ENCODE measurements around the gene MAGI2. TPM values are rescaled to one million over a fixed set of nuclear protein-coding genes. Genes with fewer than 3 reads are reported as not detected.

Gene MAGI2
- total RNA-seq, 1 donor from 2014 or later = 5.8 TPM

- H3K4me3 Mint-ChIP-seq (ENCODE audit: unreplicated experiment) = no peak overlapping the region
These were observed 1432.6 kb downstream of the MAGI2 start for GRCh38 chr7:78020874-78021249.

GRCh38 chr7:78020136-78020873, 1433.2 kb downstream of the MAGI2 start:
- peak overlapping the region; percentile 54 for H3K4me3 Mint-ChIP-seq (ENCODE audit: unreplicated experiment)
- peak; percentile 91 for TF ChIP-seq CTCF (IDR thresholded peaks at IDR 0.05)
- H3K4me1 Mint-ChIP-seq (ENCODE audit: low read depth) = peaks cover 23% of the 10 kb centered on the region
- H3K27ac Mint-ChIP-seq (ENCODE audit: unreplicated experiment) = peak overlapping the region; percentile 89
- DNase-seq (ENCODE audit: low spot score) = no peak
- no peaks in the 10 kb centered on the region for H3K27me3 Mint-ChIP-seq (ENCODE audit: low read depth)
- H3K9me3 Mint-ChIP-seq (ENCODE audit: low read depth) = no peaks in the 10 kb centered on the region
- no peaks in the 10 kb centered on the region for H3K36me3 Mint-ChIP-seq (ENCODE audit: low read depth)

More at GRCh38 chr7:78020874-78021249, 1432.6 kb downstream of the MAGI2 start:
- H3K36me3 Mint-ChIP-seq (ENCODE audit: low read depth) = no peaks in the 10 kb centered on the region
- peaks cover 23% of the 10 kb centered on the region for H3K4me1 Mint-ChIP-seq (ENCODE audit: low read depth)
- peaks cover 3% of the 10 kb centered on the region for H3K27me3 Mint-ChIP-seq (ENCODE audit: low read depth)
- no peaks in the 10 kb centered on the region for H3K9me3 Mint-ChIP-seq (ENCODE audit: low read depth)
- no peak for DNase-seq (ENCODE audit: low spot score)
- peak; percentile 6 for TF ChIP-seq CTCF (IDR thresholded peaks at IDR 0.05)
- no peak overlapping the region for H3K27ac Mint-ChIP-seq (ENCODE audit: unreplicated experiment)

GRCh38 chr7:78019447-78020135, 1433.9 kb downstream of the MAGI2 start:
- Mint-ChIP-seq H3K27me3 (ENCODE audit: low read depth) (no peaks in the 10 kb centered on the region), H3K9me3 (ENCODE audit: low read depth) (no peaks in the 10 kb centered on the region), H3K27ac (ENCODE audit: unreplicated experiment) (peak overlapping the region; percentile 95), H3K4me3 (ENCODE audit: unreplicated experiment) (peak overlapping the region; percentile 85), H3K36me3 (ENCODE audit: low read depth) (no peaks in the 10 kb centered on the region), H3K4me1 (ENCODE audit: low read depth) (peaks cover 23% of the 10 kb centered on the region)
- no peak for TF ChIP-seq CTCF (IDR thresholded peaks at IDR 0.05)
- peak; percentile 93 for DNase-seq (ENCODE audit: low spot score)

- H3K4me3 Mint-ChIP-seq (ENCODE audit: unreplicated experiment) = peak overlapping the region; percentile 83
- peaks cover 23% of the 10 kb centered on the region for H3K4me1 Mint-ChIP-seq (ENCODE audit: low read depth)
- H3K36me3 Mint-ChIP-seq (ENCODE audit: low read depth) = no peaks in the 10 kb centered on the region
- DNase-seq (ENCODE audit: low spot score) = no peak
- H3K9me3 Mint-ChIP-seq (ENCODE audit: low read depth) = no peaks in the 10 kb centered on the region
- H3K27me3 Mint-ChIP-seq (ENCODE audit: low read depth) = no peaks in the 10 kb centered on the region
- no peak for TF ChIP-seq CTCF (IDR thresholded peaks at IDR 0.05)
- H3K27ac Mint-ChIP-seq (ENCODE audit: unreplicated experiment) = peak overlapping the region; percentile 84
These were observed 1434.6 kb downstream of the MAGI2 start for GRCh38 chr7:78018641-78019446.

GRCh38 chr7:78017591-78018100, 1435.8 kb downstream of the MAGI2 start:
- Mint-ChIP-seq H3K9me3 (ENCODE audit: low read depth) (no peaks in the 10 kb centered on the region), H3K4me1 (ENCODE audit: low read depth) (peaks cover 23% of the 10 kb centered on the region), H3K4me3 (ENCODE audit: unreplicated experiment) (no peak overlapping the region), H3K36me3 (ENCODE audit: low read depth) (no peaks in the 10 kb centered on the region), H3K27me3 (ENCODE audit: low read depth) (peaks cover 2% of the 10 kb centered on the region), H3K27ac (ENCODE audit: unreplicated experiment) (no peak overlapping the region)
- TF ChIP-seq CTCF (IDR thresholded peaks at IDR 0.05) = no peak
- DNase-seq (ENCODE audit: low spot score) = no peak

All from chondrocyte (in vitro differentiated cells).